GM18505 (cell line): ENCODE results near the gene CDH23.

ENCODE experiments used
- ATAC-seq: cut with Tn5 transposase; IDR thresholded peaks from one replicate; pipeline ENCODE4 v1.9.1; 2021; ENCODE audit not compliant: unreplicated experiment
- POLR2A ChIP-seq: IDR thresholded peaks from 4 replicates; pipeline ENCODE4 v1.6.1; 2011; ENCODE audit warnings: borderline replicate concordance; ENCODE audit not compliant: insufficient read depth, insufficient read length; ENCODE audit errors: extremely low read depth

The CDH23 gene

DNA sequence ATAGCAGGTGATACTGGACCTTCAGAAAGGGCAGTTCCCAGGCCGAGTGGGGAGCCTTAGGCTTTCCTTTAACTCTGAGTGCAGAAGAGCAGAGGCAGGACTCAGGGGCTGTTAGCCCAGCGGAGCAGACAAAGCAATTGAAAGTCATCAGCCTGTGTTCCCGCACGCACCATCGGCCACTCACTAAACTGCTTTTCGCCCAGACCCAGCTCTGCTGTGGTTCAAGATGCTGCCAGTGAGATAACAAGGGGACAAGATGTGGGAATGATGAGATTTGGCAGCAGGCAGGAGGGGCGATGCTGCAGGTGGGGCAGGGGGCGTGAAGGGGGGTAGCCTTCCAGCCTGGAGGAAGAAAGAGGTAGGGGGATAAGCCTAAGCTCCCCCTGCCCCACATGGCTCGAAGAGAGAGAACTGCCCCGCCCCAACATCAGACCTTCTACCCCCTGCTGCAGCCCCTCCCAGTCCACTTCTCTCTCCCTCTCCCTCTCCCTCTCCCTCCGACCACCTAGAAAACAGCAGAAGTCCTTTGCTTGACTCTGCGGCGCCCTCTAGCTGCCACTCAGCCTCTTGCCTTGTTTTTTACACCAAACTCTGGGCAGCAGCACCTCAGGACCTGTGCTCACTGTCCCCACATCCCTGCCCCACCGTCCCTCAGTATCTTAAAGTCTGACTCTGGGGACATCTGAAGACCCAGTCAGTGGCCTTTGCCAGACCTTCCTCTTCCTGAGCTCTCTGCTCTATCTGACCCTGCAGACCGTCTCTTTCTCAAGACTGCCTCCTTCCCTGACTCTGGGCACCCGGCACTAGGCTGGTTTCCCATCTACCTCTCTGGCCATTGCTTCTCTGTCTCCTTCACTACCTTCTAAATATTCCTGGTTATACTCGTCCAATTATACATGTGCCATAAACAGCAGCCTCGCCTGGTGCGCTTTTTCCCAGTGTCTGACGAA lies 212.4 kb downstream of the CDH23 start:
- no peak for TF ChIP-seq POLR2A
- no peak for ATAC-seq

DNA sequence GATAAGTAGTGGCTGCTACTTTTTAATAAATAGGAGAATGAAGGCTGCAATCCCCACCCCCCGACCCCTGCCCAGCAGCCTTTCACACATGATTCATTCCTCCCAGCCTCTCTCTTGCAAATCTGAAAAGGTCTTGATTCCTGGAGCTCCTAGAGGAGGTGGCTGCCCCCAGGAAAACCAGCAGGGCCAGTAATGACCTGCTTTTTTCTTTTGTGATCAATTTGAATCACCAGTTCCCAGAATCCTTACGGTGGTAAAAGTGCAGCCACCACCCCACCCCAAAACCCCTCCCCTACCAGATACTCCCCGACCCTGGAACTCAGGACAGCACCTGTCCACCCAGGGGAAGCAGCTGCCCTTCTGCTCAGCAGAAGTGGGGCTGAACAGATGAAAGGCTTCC lies 213.9 kb downstream of the CDH23 start:
- no peak for ATAC-seq
- TF ChIP-seq POLR2A: no peak

DNA sequence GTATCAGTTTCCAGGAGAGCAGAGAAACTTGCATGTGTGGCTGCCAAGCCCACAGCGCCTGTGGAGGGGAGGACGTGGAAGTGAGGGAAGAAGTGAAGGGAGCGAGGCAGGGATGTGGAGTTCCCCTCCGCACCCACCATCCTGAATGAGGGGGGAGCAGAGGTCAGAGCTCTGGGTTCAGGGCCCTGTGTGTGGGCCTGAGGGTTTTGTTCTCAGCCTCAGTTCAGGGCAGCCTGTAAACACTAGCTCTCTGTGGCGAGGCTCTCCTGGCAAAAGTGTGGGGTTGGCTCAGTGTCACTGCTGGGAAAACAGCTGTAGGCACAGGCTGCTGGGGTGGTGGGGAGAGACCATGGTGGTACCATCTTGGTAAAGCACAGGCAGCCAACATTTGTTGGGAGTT lies 214.4 kb downstream of the CDH23 start:
- TF ChIP-seq POLR2A: no peak
- ATAC-seq: no peak

DNA sequence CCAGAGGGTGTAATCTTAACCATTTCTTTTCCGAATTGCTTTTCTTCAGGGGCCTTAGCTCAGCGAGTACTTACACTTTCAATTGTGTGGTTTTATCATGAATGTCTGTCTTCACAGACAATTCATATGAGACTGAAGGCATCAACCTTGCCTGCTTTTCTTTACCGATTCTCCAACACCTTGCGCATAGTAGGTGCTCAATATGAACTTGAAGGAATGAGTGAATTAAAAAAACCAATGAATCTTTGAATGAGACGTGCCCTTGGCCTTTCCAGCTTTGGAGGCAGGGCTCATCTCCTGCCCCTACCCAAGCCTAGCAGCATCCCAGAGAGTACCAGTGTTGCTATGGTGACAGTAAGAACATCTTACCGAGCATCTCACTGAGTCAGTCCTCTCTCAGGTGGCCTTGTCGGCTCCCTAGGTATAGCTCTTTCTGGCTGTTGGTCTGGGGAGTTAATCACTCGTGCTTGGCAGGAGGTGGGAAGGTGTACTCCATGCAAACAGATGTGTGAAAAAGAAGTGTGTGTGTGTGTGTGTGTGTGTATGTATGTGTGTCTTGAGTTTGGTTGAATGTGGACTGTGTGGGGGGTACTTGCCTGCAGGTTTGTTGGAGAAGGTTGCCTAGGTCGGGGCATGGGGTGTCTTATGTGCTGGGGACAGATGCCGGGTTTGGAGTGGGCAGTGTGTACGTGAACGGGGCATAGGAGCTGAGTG lies 215.1 kb downstream of the CDH23 start:
- no peak for ATAC-seq
- TF ChIP-seq POLR2A: no peak

DNA sequence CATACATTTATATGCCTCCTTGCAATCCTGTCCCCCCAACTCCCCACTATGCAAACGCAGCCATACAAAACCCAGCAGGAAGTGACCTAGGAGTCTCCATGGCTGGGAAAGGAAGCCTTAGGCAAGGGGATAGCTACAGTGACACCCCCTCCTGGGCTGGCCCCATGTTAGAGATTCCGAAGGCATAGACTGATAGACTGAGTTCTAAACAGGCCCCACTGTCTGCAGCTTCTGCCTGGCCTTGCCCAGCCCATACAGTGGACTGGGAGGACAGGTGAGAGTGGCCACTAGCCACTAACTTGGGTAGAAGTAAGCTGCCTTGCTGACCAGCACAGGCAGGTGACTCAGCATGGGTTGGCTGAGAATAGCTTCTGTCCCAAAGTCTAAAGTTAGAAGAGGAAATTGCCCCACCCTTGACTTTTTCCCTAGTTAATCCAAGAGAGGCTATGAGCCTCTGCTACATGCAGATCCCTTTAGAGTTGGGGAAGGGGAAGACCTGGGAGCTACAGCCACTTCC lies 216.6 kb downstream of the CDH23 start:
- TF ChIP-seq POLR2A: no peak
- no peak for ATAC-seq

DNA sequence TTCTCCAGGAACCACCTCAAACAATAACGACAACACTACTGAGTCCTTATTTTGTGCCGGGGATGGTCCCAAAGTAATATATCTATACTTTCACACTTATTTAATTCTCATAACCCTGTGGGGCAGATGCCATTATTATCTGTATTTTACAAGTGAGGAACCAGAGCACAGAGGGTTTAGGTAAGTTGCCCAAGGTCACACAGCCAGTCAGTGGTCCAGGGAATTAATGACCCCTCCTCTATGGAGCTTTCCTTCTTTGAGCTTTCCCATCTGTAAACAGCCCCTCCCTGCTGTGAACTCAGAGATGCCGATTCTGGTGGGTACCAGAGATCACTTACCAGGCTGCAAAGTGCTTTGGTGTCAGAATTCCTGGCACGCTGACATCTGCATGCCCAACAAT lies 217.2 kb downstream of the CDH23 start:
- no peak for ATAC-seq
- TF ChIP-seq POLR2A: no peak

DNA sequence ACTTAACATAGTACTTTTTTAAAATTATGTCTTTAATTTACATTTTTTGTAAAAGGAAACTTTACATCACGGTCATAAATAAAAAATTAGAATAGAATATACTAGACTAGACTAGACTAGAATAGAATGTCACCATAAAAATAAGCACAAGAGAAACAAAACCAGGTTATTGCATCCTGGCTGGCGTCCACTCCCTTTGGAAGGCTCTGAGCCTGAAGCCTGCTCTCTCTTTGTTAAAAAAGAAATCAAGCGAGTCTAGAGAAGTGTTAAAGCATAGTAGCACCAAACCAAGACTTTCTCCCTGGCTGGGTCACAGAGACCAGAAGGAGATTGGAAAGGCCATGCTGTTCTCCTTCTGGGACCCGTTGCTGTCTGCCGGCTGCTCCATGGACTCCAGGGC lies 218.2 kb downstream of the CDH23 start:
- no peak for TF ChIP-seq POLR2A
- ATAC-seq: no peak

DNA sequence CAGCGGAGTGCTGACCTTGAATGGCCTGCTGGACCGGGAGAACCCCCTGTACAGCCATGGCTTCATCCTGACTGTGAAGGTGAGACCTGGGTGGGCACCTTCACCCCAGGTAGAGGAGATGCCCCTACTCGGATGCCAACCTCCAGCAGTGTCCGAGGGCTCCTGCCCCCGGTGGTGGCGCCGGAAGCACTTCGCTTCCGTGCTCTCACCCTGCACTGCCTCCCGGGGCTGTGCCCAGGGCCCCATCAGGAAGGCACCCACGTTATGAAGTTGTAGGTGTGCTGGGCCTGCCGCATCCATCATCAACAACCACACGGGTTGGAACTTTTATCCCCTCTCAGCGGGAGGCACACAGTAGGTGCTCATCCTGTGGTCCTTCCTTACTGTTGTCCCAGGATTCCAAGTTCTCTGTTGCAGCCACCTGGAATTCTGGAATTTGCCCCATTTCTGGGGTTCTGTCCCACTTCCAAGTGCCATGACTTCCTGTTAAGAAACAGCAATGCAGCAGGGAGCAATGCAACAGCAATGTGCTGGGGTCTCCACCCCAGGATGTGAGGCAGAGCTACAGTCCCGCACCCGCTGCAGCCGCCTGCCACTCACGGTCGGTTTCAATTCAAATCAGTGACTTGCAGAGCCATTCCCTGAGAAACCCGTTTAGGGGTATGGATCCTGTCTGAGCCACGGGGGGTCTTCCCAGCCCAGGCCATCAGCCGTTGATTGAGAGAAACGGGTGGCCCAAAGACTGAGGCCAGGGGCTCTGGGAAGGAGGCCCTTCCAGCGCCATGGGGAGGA lies 219.0 kb downstream of the CDH23 start:
- TF ChIP-seq POLR2A: no peak
- ATAC-seq: no peak

DNA sequence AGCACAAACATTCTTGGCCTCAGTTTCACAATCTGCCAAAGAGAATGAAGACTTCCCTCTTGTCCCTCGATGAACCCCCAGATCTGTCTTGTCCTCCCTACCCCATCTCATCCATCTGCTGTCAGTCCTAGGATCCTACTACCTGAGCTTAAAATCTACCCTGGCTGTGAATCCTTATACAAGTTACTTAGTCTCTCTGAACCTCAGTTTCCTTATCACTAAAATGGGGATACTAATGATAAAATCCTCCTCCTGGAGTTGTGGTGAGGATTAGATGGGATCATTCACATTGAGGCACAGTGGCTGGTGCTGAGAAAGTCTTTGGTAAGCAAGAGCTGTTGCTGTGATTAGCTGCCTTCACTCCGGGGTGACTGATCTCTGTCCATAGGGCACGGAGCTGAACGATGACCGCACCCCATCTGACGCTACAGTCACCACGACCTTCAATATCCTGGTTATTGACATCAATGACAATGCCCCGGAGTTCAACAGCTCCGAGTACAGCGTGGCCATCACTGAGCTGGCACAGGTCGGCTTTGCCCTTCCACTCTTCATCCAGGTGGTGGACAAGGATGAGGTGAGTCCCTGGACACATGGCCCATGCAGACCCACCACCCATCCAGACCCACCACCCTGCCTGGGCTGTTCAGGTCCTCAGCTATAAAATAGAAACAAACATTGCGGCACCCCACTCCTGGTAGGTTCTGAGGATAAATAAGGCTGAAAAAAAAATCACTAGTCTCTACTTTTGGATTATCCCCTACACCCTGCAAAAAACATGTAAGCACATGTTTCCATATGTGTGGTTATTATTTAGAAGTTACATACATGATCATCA lies 220.3 kb downstream of the CDH23 start:
- ATAC-seq: no peak
- no peak for TF ChIP-seq POLR2A

DNA sequence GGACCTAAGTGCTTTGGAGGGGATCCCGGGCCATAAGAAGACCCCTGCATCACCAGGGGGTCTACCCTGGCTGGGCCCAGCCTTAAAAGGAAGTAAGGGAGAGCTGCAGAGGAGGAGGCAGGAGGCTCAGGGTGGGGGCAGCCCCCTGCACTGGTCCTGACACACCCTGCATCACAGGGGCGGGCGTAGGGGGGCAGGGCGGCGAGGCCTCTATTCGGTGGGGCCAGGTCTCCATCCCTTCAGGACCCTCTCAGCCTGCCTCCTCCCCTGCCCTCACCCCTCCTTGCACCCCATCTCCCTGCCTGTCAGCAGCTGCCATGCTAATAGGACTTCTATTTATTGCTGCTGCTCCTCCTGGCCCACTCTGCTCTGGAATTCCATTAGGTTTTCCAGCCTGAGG lies 221.5 kb downstream of the CDH23 start:
- ATAC-seq: no peak
- no peak for TF ChIP-seq POLR2A

DNA sequence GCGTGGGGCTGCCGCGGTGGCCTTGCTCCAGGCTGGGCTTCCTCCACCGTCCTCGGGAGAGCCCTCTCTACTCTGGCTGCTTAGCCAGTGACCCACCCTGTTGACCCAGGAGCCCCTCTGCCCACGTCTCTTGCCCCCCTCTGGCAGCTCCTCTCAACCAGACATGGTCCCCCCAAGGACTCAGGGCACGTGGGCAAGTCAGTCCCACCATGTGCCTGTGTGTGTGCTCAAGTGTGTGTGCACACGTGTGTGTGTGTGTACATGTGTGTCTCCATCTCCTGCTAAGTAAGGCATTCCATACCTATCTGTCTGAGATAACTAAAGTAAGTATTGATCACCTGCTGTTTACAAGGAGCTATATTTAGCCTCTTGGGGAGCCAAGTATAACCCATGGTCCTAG lies 221.9 kb downstream of the CDH23 start:
- no peak for ATAC-seq
- no peak for TF ChIP-seq POLR2A

DNA sequence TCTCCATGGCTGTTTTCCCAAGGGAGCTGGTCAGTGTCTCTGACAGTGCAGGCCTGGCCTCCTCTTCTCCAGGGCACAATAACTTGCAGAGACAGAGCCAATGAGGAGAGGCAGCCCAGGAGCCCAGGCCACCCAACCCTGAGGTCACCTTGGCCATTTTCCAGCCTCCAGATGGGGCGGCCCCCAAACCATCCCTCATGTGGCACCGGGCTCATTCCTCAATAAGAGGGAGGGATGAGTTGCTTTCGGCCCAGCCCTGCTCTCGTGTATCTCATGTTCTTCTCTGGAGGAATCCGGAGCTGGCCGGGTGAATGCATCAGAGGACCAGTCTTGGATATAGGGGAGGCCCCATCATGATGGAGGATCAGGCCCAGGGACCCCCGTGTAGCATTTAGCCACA lies 223.9 kb downstream of the CDH23 start:
- ATAC-seq: no peak
- TF ChIP-seq POLR2A: no peak

DNA sequence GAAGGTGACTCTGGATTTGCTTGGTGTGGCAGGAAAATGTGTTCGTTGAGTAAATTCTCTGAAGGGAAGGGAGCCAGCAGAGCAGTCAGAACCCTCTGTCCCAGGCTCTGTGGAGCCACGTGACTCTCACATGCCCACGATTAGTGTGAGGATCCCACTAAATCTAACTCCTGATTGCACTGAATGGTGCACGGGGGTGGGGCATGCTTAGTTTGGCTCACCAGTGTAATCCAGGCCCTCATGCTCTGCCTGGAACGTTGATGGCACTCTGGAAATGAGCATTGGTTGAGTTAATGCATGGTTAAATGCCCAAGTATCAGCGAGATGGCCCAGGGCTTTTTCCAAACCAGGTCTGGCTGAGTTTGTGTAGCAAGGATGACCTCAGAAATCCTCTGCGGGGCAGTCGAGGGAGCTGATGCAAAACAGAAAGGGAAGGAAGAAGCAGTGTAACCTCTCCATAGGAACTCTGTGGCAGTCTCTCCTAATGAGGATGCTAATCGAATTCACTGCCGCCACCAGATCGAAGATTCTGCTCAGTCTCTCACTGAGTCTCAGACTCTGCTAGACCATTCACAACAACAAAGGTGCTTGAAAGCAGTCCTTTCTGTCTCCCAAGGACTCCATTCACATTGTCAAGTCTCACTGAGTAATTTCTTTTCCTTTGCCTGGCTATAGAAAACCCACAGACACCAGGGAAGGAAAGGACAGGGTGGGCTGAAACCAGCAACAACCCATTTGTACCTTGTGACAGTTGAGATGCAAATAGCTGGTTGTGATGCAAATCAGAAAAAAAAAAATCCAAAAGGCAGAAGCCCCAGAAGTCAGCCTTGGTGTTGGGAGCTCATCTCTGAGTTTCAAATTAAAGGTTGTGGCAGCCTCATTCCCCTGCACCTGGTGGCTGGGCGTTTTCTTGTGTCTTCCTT lies 224.8 kb downstream of the CDH23 start:
- TF ChIP-seq POLR2A: no peak
- ATAC-seq: no peak
